Measurements from ENCODE around the gene SINHCAF.

Gene SINHCAF

DNA sequence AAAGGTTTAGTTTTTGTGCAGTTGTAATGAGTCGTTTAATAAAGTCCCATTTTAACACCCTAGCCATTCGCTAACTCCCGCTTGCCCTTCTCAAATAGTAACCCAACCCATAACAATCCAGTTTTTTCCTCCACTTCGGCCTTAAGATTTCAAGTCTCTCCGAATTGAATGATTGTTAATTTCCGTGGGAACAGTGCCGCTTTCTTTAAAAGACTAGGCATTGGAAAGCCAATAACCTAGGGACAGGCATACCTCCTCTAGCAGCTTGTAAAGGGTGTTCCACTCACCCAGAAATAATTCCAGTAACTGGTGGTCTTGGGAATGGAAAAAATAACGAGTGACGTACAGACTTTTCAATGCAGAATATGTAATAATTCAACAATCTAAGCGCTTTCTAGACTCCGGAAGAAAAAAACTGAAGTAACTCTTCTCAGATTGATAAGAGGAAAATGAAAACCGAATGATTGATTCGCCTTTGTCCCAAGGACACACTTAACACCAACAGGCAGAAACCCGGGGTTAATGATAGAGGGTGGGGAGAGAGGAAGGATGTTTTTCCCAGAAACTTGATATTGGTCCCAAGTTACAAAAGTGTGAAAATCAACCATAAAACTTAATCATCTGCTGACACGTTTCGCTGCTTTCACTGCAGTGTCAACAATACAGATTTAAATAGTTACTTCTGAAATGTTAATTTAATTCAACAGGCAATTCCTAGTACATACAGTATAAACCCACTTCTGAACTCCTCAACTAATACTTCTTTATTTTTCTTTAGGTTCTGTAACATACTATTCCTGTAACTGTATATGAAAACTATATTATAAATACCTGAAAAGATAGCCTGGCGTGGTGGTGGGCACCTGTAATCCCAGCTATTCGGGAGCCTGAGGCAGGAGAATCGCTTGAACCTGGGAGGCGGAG, 1.0 kb upstream of the SINHCAF start:
- no peak for DNase-seq

DNA sequence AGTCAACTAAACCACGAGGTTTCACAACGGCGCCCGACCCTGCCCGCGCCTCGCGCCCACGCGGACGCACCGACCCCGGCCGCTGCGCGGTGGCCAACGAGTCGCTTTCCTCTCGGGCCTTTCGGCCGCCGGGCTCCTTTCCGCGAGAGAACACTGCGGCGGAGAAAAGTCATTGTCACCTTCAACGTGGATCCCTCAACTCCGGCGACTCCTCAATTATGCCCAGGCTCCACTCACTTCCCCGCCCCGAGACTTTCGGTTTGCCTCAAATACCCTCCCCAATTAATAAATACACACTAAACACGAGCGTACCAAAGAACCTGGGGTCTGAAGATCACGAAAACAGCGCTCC, 450 bp downstream of the SINHCAF start:
- no peak for DNase-seq

DNA sequence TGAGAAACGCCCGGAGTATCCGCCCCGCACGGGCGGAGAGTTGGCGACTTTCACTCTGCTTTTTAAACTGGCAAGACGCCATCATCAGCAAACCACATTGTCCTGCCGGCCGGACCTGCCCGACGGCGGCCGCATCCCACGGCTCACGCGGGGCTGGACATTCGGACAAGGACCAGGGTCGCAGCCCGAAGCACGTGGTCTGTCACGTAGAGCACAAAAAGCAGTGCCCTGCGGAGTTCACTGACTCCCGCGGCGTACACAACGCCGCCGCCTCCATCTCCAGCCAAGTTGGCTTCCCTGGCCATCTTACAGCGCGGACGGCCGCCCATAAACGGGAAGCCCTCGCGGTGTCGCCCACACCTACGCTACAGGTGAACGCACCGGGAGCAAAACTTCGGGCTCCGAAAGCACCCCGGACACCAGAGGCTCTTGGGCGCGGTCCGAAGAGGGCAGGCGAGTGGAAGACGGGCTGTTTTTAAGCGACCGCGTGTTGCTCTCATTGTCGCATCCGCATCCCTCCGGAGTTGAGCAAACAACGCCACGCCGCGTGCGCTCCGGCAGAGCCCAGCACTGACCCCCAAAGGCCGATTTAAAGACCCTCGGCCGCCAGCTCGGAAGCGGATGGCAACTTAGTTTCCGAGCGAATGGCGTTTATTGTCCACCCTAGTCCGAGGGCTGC, 966 bp downstream of the SINHCAF start:
- no peak for DNase-seq

DNA sequence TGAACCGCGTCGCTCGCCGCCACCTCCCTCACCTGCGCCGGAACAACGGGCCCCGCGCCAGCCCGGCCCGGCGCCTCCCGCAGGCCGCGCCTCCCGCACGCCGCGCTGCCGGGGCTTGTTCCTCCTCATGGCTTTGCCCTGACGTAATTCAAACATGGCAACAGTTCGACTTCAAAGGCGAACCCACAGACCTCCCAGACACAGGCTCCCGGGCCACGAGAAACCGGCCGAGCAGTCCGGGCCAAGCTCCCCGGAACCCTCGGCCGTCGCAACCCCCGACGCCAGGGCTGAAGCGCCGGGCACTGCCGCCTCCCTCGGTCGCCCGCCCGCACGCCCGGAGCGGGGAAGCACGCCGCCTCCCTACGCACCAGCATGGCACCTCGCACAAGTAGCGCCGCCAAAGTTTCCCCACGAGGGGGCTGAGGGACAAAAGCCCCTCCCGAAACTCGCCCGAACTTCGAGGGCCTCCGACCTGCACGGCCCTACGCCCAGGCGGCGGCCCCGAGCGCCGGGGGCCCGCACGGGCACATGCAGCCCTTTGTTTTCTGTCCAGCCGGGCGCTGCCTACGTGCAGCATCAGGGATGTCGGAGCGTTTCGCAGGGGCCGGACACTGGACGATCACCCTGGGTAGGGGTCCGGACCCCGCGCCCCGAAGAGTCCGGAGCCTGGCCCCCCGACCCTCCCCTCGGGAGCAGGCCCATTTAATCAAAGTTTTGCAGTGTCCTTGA, 1.7 kb downstream of the SINHCAF start:
- no peak for DNase-seq

DNA sequence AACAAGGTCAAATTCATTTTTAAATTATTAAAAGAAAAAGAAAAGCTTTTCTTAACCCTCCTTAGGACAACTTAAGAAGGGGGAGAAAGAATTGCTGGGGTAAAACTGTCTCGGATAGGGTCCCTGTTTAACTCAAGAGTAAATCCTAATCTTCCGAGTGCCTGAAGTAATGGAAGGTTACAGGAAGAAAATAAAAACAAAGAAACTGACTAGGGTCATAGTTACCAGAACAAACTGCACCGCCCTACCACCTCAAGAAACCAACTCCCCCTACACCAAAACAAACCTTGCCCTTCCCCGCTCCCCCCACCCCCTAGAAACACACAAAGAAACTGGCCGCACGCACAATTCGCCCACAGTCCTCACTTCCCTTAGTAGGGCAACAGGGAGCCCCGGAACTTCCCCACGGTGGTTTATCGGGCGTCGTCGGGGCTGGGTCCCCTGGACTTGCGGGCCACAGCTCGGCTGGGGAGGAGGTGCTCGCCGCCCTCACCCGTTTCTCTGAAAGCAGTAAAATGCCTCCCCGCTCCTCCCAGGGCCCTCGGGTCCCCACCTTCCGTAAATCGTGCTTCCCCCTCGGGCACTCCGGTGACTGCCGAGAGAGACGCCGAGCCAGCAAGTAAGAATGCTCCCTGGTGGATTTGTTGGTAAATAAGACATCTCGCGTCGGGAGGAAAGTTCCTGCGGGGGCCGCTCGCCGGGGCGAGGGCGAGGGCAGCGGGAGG, 2.4 kb downstream of the SINHCAF start:
- DNase-seq: no peak

DNA sequence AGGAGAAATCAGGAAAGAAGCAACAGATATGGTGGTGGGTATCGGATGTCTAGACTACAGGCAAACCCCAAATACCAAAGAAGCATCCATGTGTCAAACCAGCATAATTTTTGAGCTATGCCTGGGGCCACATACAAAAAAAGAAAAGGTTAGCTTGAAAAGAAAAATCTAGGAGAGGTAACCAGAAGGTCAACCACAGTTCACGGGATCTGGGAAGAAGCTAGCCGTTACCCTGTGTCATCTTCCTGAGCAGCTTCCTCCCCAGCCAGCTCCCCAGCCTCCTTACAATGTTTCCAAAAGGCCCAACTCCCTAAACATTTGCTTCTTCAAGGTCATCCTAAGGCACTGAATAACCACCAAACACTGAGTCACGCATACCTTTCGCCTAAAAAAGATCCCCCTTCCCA, 3.1 kb downstream of the SINHCAF start:
- no peak for DNase-seq

DNA sequence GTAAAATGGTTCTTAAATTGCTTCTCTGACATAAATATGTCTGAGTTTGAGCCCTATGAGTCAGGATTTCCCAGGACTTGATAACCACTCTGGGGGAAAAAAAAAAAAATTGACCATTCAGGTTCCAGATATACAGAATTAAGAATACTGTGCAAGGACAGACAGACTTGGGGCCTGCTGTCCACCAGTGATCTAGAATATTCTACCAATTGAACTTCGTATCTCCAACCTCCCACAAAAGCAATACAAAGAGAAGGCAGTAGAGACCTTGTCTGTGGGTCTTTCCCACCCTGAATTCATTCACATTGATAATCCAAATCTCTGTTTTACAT, 4.1 kb downstream of the SINHCAF start:
- no peak for DNase-seq

DNA sequence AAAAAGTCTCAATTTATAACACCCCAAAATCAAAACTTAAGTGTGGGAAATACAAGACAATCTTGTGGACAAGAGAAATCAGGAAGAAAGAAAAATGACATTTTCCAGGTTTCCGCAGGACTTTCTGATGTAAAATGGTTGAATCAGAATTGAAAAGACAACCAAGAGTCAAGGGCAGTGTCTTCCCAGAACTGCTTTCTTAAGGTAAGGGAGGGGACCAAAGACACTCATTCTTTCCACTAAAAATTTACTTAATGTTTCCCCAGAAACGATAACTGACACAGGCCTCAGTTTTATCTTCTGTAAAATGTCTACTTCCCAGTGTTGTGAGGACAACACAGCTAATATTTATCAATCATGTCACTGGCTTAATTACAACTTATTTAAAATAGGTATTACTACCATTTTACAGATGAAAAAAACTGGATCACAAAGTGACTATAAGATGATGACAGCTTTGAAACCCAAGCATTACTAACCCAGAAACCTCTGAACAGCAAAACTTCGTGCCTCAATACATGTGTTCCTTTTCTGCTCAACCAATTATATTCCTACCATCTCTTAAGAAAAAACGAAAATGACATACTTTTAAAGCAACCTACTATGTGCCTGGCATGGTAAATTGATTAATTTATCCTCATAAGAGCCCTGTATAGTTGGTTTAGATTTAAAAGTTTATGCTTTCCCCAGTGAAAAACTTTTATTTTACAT, 4.6 kb downstream of the SINHCAF start:
- DNase-seq: no peak

DNA sequence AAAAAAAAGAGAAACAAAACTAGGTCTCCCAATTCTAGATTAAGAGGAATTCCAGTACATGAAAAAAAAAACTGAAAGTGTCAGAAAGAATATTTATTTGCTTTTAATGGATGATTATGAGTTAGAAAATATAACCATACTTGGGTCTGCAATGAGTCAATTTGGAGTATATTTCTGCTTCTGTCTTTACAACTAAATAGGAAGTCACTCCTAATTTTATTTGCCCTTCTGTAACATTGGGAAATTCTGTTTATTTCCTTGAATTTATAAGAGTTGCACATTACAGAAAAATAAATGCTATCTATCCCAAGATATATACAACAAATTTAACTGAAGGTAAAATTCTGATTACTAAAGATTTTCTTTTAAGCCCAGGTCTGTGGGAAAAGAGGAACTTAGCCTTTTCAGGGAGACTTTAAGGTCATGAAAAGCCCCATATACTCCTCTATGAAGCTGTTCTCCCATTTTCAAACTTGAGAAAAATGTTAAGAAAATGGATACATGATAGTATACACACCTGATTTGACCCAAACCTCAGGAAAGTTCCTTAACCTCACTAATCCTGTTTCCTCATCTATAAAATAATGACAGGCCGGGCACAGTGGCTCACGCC, 7.2 kb downstream of the SINHCAF start:
- DNase-seq: no peak

DNA sequence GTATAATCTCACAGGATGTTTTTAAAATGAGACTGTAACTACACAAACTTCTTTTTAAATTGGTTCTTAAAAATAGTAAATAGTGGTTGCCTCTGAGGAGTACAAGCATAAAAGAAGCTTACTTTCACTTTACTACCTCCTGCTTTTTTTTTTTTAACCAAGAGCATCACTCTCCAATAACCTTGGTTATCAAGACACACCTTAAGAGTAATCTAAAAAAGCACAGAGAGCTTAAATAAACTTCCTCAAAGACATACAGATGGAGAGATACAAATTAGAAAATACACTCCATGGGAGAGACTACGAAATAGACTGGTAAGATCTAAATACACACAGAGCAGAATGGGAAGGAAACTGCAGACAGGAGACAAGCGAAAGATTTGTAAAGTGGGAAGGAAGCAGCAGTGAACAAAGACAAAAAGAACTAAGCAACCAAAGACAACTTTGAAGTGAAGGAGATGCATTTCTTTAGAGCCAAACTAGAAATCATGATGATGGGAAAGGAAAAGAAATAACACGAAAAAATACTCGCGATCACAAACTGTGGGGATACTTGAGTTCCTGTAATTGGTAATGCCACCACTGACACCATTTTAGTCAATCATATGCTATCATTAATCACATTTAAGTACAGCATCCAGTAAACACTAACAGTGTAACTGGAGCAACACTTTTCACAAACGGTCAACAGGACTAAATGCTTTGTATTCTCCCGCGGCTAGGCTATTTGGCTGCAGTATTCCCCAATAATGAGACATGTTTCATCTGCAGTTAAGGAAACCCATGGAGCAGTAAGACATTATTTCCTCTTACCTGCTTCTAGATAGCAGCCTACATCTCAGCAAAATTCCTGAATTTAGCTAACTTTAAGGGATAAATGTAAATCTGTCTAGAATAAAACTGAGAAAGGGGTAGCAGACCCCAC, 8.2 kb downstream of the SINHCAF start:
- DNase-seq: no peak

DNA sequence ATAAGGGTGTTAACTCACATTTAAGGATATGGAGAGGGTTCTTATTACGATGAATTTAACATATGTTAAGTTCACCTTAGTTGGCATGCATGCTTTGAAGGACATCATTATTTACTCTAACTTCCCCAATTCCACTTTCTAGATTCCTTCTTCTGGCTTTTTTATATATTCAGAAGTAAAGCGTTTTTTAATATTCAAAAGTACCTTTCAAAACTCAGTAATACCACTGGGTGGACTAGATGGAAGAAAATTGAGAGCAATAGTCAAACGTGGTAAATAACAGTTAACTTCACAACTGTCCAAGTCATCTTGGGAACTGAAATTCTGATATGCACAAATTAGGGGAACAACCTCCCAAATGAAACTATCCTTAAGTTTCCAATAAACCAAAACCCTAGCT, 9.1 kb downstream of the SINHCAF start:
- DNase-seq: no peak

DNA sequence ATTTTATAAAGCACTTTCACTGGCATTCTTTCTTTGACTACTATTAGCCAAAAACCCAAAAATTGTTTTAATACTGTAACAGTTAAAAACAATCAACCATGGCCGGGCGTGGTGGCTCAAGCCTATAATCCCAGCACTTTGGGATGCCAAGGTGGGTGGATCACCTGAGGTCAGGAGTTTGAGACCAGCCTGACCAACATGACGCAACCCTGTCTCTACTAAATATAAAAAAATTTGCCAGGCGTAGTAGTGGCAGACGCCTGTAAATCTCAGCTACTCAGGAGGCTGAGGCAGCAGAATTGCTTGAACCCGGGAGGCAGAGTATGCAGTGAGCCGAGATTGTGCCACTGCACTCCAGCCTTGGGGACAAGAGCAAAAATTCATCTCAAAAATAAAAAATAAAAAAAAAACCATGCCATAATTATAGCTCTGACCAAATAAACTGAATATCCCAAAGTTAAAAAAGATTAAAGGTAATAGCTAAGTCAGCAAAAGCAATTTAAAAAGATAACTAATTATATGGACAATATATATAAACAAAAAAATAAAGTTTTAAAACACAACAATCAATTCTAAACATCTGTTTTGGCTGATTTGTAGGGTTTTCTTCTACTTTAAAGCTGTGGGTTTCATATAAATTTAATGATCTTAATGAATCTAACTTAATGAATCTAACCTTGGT, 10.0 kb downstream of the SINHCAF start:
- no peak for DNase-seq

DNA sequence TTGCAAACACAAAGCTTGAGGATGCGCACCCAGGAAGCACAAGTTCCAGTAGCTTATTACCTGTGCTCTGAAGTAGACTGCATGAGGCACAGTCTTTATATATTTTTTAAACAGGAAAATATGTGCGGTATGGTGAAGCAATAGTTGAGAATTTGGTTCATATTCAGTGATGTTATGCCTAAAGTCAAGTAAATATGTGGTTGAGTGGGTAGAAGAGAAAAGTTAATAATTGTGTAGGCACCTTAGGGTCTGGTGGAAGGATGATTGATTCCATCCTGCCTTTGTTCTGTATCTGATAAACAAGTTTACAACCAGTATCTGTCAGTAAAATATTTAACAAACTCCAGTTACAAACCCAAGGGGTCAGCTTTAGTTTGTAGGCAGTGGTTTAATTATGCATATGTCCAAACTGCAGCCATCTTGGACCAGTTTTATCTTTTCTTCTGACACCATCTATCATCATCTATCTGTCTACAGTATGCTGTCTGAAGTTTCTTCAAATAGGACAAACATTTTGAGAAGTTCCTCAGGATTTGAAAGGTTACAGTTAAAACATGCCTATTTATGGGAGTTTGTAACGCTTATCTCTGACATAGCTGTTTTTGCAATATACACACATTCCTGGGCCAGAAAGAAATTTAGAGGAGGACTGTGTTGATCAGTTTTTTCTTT, 10.8 kb downstream of the SINHCAF start:
- DNase-seq: no peak

DNA sequence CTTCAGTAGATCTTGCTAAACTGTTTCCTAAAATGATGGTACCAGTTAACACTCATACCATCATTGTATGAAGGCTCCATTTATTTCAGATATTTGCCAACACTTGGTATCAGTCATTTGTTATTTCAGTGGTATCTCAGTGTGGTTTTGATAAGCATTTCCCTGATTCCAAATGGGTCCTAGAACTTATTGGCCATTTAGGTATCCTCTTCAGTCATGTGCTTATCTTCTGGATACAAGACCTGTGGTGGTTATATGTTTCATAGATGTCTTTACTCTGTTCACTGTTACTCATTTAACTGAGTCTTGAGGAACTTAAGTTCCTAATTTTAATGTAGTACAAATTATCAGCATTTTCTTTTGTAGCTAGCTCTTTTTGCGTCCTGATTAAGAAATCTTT, 13.5 kb downstream of the SINHCAF start:
- DNase-seq: no peak

DNA sequence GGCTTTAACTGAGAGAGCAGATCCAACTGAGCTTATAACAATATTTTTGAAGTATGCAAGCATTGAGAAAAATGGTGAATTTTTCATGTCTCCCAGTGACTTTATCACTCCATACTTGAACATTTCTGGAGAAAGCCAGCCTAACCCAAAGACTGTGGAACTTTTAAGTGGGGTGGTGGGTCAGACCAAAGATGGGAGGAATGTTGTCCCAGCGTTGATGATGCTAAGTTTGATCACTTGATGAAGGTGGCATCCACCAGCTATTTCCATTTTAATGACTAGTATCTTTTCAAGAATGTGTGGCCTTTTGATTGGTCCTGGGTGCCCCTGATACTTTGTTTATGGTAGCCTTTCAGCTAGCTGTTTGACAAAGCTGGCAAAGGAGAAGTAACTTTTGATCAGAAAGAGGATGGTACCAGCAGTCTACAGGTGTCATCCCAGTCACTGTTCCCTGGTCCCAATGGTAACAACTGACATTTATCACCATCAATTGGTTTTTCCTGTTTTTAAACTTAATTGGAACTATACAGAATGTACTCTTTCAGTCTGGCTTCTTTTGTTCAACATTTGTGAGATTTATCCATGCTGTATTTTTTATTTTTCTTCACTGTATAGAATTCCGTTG, 14.2 kb downstream of the SINHCAF start:
- DNase-seq: no peak

DNA sequence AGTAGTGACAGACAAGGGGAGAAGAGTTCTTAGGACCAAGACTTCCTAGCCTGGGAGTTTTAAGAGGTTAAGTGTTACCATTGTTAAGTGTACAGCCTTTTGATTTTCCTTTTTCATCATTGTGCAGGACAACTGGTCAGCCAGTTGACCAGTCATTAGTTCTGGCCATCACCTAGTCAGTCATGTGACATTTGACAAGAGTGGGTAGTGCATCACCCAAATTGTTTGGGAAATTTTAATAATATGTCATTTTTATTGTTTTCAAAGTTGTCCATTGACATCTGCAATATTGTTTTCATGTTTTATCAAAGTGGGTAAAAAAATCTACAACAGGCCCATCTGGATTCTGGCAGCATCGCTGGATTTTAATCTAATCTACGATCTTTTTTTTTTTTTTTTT, 15.5 kb downstream of the SINHCAF start:
- no peak for DNase-seq

DNA sequence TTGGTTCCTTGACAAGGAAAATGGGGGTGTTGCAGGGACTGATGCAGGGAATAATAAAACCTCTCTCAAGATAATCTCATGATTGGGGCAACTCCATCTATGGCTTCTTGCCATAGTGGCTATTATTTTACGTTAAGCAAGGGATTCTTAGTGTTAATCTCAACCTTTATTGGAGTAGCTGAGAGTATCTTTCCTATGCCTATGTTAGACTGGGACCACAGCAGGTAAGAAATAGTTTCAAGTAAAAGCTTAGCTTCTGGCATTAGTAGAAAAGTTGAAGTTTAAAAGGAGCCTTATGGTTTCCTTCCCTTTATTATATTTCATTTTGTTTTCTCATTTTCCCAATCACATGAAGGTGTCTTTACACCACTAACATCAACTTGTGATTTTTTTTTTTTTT, 16.7 kb downstream of the SINHCAF start:
- DNase-seq: no peak

DNA sequence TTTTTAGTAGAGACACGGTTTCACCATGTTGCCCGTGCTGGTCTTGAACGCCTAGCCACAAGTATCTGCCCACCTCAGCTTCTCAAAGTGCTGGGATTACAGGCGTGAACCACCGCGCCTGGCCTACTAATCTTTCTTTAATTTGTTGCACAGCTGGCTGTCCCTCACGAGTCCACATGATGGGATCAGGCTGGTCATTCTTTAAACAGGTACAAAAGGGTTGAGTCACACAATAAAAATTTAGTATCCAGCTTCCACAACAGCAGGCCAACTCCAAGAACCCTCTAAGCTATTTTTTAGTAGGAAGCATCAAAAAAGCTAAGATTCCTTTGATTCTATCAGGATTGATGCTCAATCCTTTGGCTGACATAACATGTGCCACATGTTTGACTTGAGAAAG, 17.8 kb downstream of the SINHCAF start:
- DNase-seq: no peak

DNA sequence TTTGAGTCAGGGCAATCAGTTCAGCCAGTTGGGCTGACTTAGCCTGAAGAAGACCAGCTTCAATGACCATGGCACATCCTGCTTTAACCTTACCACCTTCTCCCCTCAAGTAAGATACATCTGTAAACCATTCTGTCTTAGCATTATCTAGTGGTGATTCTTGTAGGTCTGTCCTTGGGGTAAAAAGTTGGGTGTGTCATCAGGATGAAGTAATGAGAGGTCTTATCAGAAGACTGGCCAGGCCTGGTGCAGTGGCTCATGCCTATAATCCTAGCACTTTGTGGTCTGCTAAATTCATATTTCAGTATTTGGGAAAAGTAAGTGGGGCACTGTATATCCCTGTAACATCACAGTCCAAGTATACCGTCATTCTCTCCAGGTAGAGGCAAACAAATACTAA, 19.1 kb downstream of the SINHCAF start:
- no peak for DNase-seq
